ENCODE data around the gene CIAPIN1. TPM values are rescaled to one million over a fixed set of nuclear protein-coding genes. Genes with fewer than 3 reads are reported as not detected.
A peak's percentile ranks its signal among the peaks of the same experiment; 100 is the strongest.

Gene CIAPIN1
- total and polyA plus RNA-seq, 7 donors: 17.1 to 46.2 (median 22.5) TPM

GRCh38 chr16:57383276-57384247 is 63.6 kb downstream of the CIAPIN1 start:
- no peak overlapping the region for H3K4me3 ChIP-seq
- H3K9me3 ChIP-seq: no peaks in the 10 kb centered on the region
- intact Hi-C loops (cut with DNase I): no loop called here
- H3K36me3 ChIP-seq: peaks cover 0 to 8% (median 3%) of the 10 kb centered on the region in 4 donors
- H3K27ac ChIP-seq: peak overlapping the region; percentile 36 to 95 (median 56)
- no peak for TF ChIP-seq EP300 (IDR thresholded peaks at IDR 0.05)
- TF ChIP-seq POLR2AphosphoS5 (IDR thresholded peaks at IDR 0.05): peak in 3 of 4 donors; percentile 39 to 48 (median 43)
- 70 to 79% methylated on average over 8 of the region's 8 CpGs for WGBS, 2 donors
- no peak for DNase-seq
- H3K4me1 ChIP-seq: peaks cover 0 to 39% (median 22%) of the 10 kb centered on the region in 4 donors
- no peaks in the 10 kb centered on the region for H3K27me3 ChIP-seq

- 95% methylated on average over 16 of the region's 16 CpGs for WGBS, 2 donors
- H3K4me1 ChIP-seq: peaks cover 0 to 44% (median 28%) of the 10 kb centered on the region in 4 donors
Measured at GRCh38 chr16:57382535-57383275, 64.5 kb downstream of the CIAPIN1 start.

GRCh38 chr16:57381791-57382534 is 65.2 kb downstream of the CIAPIN1 start:
- intact Hi-C loops (cut with DNase I): loop anchor here (2.0 kb wide), 1 partner anchor 41 kb away; no protein-coding TSS in a partner anchor
- peak overlapping the region in 1 of 4 donors; percentile 95 for H3K27ac ChIP-seq
- peaks cover 0 to 44% (median 32%) of the 10 kb centered on the region in 4 donors for H3K4me1 ChIP-seq

More at GRCh38 chr16:57382535-57383275, 64.5 kb downstream of the CIAPIN1 start:
- Histone ChIP-seq H3K27me3 (no peaks in the 10 kb centered on the region), H3K4me3 (no peak overlapping the region), H3K27ac (peak overlapping the region in 1 of 4 donors; percentile 95), H3K9me3 (no peaks in the 10 kb centered on the region), H3K36me3 (peaks cover 0 to 8% (median 3%) of the 10 kb centered on the region in 4 donors)
- DNase-seq: no peak
- intact Hi-C loops (cut with DNase I): no loop called here
- TF ChIP-seq POLR2AphosphoS5 (IDR thresholded peaks at IDR 0.05): no peak
- no peak for TF ChIP-seq CTCF (IDR thresholded peaks at IDR 0.05)

DNA sequence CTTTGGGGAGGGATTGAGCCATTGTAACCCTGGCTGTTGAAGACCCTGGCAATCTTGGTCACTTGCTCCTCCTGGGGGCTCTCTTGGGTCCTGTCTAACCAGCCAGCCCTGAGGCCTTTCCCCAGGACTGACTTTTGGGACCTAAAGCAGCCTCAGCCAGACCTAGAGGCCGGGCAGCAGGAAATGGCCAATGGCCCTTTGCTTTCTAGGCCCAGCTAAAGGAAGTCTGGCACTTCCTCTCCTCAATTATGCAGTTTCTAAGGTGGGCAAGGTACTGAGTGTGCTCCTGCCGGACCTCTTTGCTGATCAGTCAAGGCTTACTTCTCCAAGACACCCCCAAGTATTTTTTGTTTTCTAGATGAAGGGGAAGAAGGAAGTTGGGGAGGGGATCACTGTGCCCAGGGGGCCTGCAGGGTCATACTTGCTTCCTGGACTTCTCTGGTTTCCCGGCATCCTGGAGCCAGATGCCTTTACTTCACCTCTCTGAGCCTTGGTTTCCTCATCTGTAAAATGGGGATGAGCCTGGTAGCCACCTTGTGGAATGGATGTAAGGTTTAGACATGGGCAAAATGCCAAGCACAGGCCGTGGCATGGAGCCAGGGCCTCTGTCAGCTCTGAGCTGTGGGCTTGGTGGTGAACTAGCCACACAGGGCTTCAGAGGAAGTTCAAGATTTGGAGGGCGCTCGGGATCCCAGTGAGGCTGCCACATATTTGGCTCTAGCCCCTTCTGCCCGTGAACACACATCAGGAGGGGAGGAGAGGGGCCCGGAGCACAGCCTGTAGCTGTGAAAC is 66.3 kb downstream of the CIAPIN1 start:
- no peak for DNase-seq
- Histone ChIP-seq H3K4me3 (no peak overlapping the region), H3K4me1 (peaks cover 0 to 38% (median 32%) of the 10 kb centered on the region in 4 donors), H3K36me3 (peaks cover 0 to 8% (median 3%) of the 10 kb centered on the region in 4 donors), H3K27me3 (no peaks in the 10 kb centered on the region), H3K9me3 (no peaks in the 10 kb centered on the region), H3K27ac (peak overlapping the region in 3 of 4 donors; percentile 17 to 95 (median 27))
- intact Hi-C loops (cut with DNase I): loop anchor here (2.0 kb wide), 1 partner anchor 40 kb away; no protein-coding TSS in a partner anchor
- 53 to 72% methylated on average over 8 of the region's 8 CpGs for WGBS, 2 donors
- TF ChIP-seq POLR2AphosphoS5 (IDR thresholded peaks at IDR 0.05): no peak
- TF ChIP-seq EP300 (IDR thresholded peaks at IDR 0.05): no peak
- TF ChIP-seq CTCF (IDR thresholded peaks at IDR 0.05): no peak
- TF ChIP-seq POLR2A (IDR thresholded peaks at IDR 0.05): no peak

More at GRCh38 chr16:57381791-57382534, 65.2 kb downstream of the CIAPIN1 start:
- DNase-seq: no peak
- Histone ChIP-seq H3K36me3 (peaks cover 0 to 8% (median 3%) of the 10 kb centered on the region in 4 donors), H3K9me3 (no peaks in the 10 kb centered on the region), H3K27me3 (no peaks in the 10 kb centered on the region), H3K4me3 (no peak overlapping the region)
- TF ChIP-seq POLR2A (IDR thresholded peaks at IDR 0.05) (no peak), EP300 (IDR thresholded peaks at IDR 0.05) (no peak), POLR2AphosphoS5 (IDR thresholded peaks at IDR 0.05) (no peak), CTCF (IDR thresholded peaks at IDR 0.05) (no peak)
- 94 to 96% methylated on average over 35 of the region's 35 CpGs for WGBS, 2 donors
